ENCODE measurements around the gene ANXA9.

DNA sequence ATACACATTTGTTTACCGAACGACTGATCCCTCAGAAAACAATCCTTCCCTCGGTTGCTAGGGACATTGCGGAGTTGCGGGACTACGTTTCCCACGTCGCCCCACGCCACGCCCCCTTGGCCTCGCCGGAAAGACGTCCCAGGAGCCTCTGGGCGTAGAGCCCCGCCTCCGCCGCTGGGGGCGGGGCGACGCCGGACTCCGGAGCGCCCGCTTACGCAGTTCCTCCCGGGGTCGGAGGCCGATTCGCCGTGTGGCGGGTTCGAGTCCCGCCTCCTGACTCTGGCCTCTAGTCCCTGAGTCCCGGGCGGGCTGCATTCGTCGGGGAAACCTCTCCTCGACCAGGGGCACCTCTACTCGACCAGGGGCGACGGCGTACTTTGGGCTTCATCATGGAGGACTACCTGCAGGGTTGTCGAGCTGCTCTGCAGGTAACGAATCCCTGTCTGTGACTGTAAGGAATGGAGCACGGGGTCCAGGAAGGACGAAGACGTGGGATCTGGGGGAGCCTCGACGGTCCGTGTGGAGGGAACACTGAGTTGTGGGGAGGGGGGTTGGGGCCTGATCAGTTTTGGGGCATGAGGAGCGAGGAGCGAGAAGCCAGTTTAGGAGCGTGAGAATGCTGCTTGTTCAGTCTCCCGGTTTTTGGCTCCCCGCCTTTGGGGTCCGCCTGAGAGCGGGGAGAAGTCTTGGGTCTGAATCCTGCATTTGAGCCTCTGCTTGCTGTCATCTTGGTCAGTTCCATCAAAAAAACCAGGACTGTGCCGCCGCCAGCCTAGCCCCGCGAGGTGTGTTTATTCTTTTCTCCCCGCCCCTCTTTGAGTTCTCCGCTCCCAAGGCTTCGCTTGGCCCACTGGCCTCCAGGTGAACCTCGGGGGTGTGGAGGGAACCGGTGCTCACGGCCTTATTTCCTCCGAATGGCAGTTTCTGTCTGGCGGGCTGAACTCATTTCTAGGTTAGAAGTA, 26.4 kb downstream of the ANXA9 start, which contains the start of gene PRUNE1:
- TF ChIP-seq CTCF (conservative IDR thresholded peaks at IDR 0.05; ENCODE audit: low read depth in 2 of 2) (no peak), POLR2AphosphoS5 (IDR thresholded peaks at IDR 0.05; ENCODE audit: low read depth) (peak; percentile 55; the same call in 1 of the 2 replicates), EZH2 (IDR thresholded peaks at IDR 0.05; ENCODE audit: low read depth, unreplicated experiment) (no peak), STAT1 (IDR thresholded peaks at IDR 0.05; ENCODE audit: unreplicated experiment) (no peak), CREB1 (CRISPR knock-in tag; IDR thresholded peaks at IDR 0.05; ENCODE audit: low read depth) (peak; percentile 82), JUNB (IDR thresholded peaks at IDR 0.05; ENCODE audit: unreplicated experiment) (no peak), EZH2phosphoT487 (IDR thresholded peaks at IDR 0.05; ENCODE audit: unreplicated experiment) (no peak), NANOG (IDR thresholded peaks at IDR 0.05; ENCODE audit: borderline replicate concordance) (no peak), ZNF331 (CRISPR knock-in tag; IDR thresholded peaks at IDR 0.05; ENCODE audit: low read depth) (no peak), ZNF114 (CRISPR knock-in tag; IDR thresholded peaks at IDR 0.05) (no peak)
- TF ChIP-seq, protein P1, sequence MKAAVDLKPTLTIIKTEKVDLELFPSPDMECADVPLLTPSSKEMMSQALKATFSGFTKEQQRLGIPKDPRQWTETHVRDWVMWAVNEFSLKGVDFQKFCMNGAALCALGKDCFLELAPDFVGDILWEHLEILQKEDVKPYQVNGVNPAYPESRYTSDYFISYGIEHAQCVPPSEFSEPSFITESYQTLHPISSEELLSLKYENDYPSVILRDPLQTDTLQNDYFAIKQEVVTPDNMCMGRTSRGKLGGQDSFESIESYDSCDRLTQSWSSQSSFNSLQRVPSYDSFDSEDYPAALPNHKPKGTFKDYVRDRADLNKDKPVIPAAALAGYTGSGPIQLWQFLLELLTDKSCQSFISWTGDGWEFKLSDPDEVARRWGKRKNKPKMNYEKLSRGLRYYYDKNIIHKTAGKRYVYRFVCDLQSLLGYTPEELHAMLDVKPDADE (IDR thresholded peaks at IDR 0.05) = peak; percentile 83
- TF ChIP-seq, protein P2, sequence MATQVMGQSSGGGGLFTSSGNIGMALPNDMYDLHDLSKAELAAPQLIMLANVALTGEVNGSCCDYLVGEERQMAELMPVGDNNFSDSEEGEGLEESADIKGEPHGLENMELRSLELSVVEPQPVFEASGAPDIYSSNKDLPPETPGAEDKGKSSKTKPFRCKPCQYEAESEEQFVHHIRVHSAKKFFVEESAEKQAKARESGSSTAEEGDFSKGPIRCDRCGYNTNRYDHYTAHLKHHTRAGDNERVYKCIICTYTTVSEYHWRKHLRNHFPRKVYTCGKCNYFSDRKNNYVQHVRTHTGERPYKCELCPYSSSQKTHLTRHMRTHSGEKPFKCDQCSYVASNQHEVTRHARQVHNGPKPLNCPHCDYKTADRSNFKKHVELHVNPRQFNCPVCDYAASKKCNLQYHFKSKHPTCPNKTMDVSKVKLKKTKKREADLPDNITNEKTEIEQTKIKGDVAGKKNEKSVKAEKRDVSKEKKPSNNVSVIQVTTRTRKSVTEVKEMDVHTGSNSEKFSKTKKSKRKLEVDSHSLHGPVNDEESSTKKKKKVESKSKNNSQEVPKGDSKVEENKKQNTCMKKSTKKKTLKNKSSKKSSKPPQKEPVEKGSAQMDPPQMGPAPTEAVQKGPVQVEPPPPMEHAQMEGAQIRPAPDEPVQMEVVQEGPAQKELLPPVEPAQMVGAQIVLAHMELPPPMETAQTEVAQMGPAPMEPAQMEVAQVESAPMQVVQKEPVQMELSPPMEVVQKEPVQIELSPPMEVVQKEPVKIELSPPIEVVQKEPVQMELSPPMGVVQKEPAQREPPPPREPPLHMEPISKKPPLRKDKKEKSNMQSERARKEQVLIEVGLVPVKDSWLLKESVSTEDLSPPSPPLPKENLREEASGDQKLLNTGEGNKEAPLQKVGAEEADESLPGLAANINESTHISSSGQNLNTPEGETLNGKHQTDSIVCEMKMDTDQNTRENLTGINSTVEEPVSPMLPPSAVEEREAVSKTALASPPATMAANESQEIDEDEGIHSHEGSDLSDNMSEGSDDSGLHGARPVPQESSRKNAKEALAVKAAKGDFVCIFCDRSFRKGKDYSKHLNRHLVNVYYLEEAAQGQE (IDR thresholded peaks at IDR 0.05; ENCODE audit: unreplicated experiment) = no peak
- TF ChIP-seq, protein P3, sequence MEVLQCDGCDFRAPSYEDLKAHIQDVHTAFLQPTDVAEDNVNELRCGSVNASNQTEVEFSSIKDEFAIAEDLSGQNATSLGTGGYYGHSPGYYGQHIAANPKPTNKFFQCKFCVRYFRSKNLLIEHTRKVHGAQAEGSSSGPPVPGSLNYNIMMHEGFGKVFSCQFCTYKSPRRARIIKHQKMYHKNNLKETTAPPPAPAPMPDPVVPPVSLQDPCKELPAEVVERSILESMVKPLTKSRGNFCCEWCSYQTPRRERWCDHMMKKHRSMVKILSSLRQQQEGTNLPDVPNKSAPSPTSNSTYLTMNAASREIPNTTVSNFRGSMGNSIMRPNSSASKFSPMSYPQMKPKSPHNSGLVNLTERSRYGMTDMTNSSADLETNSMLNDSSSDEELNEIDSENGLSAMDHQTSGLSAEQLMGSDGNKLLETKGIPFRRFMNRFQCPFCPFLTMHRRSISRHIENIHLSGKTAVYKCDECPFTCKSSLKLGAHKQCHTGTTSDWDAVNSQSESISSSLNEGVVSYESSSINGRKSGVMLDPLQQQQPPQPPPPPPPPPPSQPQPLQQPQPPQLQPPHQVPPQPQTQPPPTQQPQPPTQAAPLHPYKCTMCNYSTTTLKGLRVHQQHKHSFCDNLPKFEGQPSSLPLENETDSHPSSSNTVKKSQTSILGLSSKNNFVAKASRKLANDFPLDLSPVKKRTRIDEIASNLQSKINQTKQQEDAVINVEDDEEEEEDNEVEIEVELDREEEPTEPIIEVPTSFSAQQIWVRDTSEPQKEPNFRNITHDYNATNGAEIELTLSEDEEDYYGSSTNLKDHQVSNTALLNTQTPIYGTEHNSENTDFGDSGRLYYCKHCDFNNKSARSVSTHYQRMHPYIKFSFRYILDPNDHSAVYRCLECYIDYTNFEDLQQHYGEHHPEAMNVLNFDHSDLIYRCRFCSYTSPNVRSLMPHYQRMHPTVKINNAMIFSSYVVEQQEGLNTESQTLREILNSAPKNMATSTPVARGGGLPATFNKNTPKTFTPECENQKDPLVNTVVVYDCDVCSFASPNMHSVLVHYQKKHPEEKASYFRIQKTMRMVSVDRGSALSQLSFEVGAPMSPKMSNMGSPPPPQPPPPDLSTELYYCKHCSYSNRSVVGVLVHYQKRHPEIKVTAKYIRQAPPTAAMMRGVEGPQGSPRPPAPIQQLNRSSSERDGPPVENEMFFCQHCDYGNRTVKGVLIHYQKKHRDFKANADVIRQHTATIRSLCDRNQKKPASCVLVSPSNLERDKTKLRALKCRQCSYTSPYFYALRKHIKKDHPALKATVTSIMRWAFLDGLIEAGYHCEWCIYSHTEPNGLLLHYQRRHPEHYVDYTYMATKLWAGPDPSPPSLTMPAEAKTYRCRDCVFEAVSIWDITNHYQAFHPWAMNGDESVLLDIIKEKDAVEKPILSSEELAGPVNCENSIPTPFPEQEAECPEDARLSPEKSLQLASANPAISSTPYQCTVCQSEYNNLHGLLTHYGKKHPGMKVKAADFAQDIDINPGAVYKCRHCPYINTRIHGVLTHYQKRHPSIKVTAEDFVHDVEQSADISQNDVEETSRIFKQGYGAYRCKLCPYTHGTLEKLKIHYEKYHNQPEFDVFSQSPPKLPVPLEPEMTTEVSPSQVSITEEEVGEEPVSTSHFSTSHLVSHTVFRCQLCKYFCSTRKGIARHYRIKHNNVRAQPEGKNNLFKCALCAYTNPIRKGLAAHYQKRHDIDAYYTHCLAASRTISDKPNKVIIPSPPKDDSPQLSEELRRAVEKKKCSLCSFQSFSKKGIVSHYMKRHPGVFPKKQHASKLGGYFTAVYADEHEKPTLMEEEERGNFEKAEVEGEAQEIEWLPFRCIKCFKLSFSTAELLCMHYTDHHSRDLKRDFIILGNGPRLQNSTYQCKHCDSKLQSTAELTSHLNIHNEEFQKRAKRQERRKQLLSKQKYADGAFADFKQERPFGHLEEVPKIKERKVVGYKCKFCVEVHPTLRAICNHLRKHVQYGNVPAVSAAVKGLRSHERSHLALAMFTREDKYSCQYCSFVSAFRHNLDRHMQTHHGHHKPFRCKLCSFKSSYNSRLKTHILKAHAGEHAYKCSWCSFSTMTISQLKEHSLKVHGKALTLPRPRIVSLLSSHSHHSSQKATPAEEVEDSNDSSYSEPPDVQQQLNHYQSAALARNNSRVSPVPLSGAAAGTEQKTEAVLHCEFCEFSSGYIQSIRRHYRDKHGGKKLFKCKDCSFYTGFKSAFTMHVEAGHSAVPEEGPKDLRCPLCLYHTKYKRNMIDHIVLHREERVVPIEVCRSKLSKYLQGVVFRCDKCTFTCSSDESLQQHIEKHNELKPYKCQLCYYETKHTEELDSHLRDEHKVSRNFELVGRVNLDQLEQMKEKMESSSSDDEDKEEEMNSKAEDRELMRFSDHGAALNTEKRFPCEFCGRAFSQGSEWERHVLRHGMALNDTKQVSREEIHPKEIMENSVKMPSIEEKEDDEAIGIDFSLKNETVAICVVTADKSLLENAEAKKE (CRISPR knock-in tag; IDR thresholded peaks at IDR 0.05) = no peak
